Activated CD8-positive, alpha-beta memory T cell treated with anti-CD3 and anti-CD28 coated beads, Interleukin-2, amount 50 U/mL, for 4 hours (primary cell): ENCODE measurements around the gene PSMC3IP.

Source experiments
- DNase-seq: peaks from one replicate; pipeline ENCODE4 v3.0.0-alpha.2; 2020

PSMC3IP gene

GRCh38 chr17:42537156-42537805 lies 40.2 kb downstream of the PSMC3IP start:
- DNase-seq = no peak

GRCh38 chr17:42536372-42537155 lies 41.0 kb downstream of the PSMC3IP start:
- peak; percentile 70 for DNase-seq

GRCh38 chr17:42536048-42536371 lies 41.5 kb downstream of the PSMC3IP start, which contains the start of gene NAGLU:
Gene NAGLU, plus strand, starts transcription at chr17:42536241. Its CDS starts 32 bp downstream, at chr17:42536273.
- DNase-seq = peak; percentile 82

GRCh38 chr17:42535155-42536047 lies 42.1 kb downstream of the PSMC3IP start:
- no peak for DNase-seq

- peak; percentile 51 for DNase-seq
These were observed 45.8 kb downstream of the PSMC3IP start for GRCh38 chr17:42531455-42532354.

GRCh38 chr17:42530952-42531454 lies 46.5 kb downstream of the PSMC3IP start:
- no peak for DNase-seq

GRCh38 chr17:42529061-42529460 lies 48.5 kb downstream of the PSMC3IP start:
- DNase-seq = no peak

- DNase-seq = no peak
These were observed 49.6 kb downstream of the PSMC3IP start for GRCh38 chr17:42527932-42528331.

- DNase-seq = no peak
These were observed 51.5 kb downstream of the PSMC3IP start for GRCh38 chr17:42526031-42526444.

GRCh38 chr17:42525221-42525620 lies 52.3 kb downstream of the PSMC3IP start:
- no peak for DNase-seq

GRCh38 chr17:42522798-42523278 lies 54.7 kb downstream of the PSMC3IP start:
- no peak for DNase-seq
